MM.1S (cell line): Measurements from ENCODE around the gene ABCB9.

Experiments used
- EZH2phosphoT487 ChIP-seq: fragments of 300-600 bp; sonication (generic); IDR thresholded peaks from 2 replicates; pipeline ENCODE4 v1.6.1; 2018; ENCODE audit warnings: antibody characterized with exemption, low read length
- TF ChIP-seq, protein P1 (sequence below): fragments of 300-600 bp; sonication (generic); IDR thresholded peaks from 2 replicates; pipeline ENCODE4 v1.5.1; 2016; ENCODE audit warnings: antibody characterized with exemption, low read length, mixed read lengths

- TF ChIP-seq, protein P1, sequence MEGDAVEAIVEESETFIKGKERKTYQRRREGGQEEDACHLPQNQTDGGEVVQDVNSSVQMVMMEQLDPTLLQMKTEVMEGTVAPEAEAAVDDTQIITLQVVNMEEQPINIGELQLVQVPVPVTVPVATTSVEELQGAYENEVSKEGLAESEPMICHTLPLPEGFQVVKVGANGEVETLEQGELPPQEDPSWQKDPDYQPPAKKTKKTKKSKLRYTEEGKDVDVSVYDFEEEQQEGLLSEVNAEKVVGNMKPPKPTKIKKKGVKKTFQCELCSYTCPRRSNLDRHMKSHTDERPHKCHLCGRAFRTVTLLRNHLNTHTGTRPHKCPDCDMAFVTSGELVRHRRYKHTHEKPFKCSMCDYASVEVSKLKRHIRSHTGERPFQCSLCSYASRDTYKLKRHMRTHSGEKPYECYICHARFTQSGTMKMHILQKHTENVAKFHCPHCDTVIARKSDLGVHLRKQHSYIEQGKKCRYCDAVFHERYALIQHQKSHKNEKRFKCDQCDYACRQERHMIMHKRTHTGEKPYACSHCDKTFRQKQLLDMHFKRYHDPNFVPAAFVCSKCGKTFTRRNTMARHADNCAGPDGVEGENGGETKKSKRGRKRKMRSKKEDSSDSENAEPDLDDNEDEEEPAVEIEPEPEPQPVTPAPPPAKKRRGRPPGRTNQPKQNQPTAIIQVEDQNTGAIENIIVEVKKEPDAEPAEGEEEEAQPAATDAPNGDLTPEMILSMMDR: no peak
- no peak for TF ChIP-seq EZH2phosphoT487
Measured at GRCh38 chr12:122929148-122929538, 37.1 kb downstream of the ABCB9 start.
